ENCODE results near the gene TCF7L2.

The TCF7L2 gene

GRCh38 chr10:113132591-113133121, 182.6 kb downstream of the TCF7L2 start:
- peaks cover 0 to 65% (median 24%) of the 10 kb centered on the region in 4 donors for H3K4me1 ChIP-seq
- TF ChIP-seq CTCF (IDR thresholded peaks at IDR 0.05) = no peak
- no peak overlapping the region for H3K4me3 ChIP-seq
- no peaks in the 10 kb centered on the region for H3K27me3 ChIP-seq
- DNase-seq = no peak
- intact Hi-C loops (cut with DNase I; ENCODE audit: low total_unique reads) = no loop called here
- no peaks in the 10 kb centered on the region for H3K9me3 ChIP-seq
- peak overlapping the region; percentile 13 to 15 for H3K27ac ChIP-seq
- H3K36me3 ChIP-seq = peaks cover 0 to 5% (median 0%) of the 10 kb centered on the region in 3 donors

- intact Hi-C loops (cut with DNase I; ENCODE audit: low total_unique reads) = no loop called here
- H3K27ac ChIP-seq = peak overlapping the region; percentile 13 to 15
Observed at GRCh38 chr10:113133497-113134115, 183.6 kb downstream of the TCF7L2 start.

GRCh38 chr10:113135025-113135424, 185.0 kb downstream of the TCF7L2 start:
- no peaks in the 10 kb centered on the region for H3K9me3 ChIP-seq
- DNase-seq = no peak
- no peak for TF ChIP-seq CTCF (IDR thresholded peaks at IDR 0.05)
- intact Hi-C loops (cut with DNase I; ENCODE audit: low total_unique reads) = no loop called here
- no peak overlapping the region for H3K27ac ChIP-seq
- peaks cover 0 to 5% (median 0%) of the 10 kb centered on the region in 3 donors for H3K36me3 ChIP-seq
- H3K4me3 ChIP-seq = no peak overlapping the region
- no peaks in the 10 kb centered on the region for H3K27me3 ChIP-seq
- H3K4me1 ChIP-seq = peaks cover 0 to 65% (median 27%) of the 10 kb centered on the region in 4 donors

More at GRCh38 chr10:113133497-113134115, 183.6 kb downstream of the TCF7L2 start:
- no peak for TF ChIP-seq CTCF (IDR thresholded peaks at IDR 0.05)
- H3K9me3 ChIP-seq = no peaks in the 10 kb centered on the region
- H3K36me3 ChIP-seq = peaks cover 0 to 5% (median 0%) of the 10 kb centered on the region in 3 donors
- H3K27me3 ChIP-seq = no peaks in the 10 kb centered on the region
- DNase-seq = no peak
- H3K4me3 ChIP-seq = no peak overlapping the region
- peaks cover 0 to 65% (median 20%) of the 10 kb centered on the region in 4 donors for H3K4me1 ChIP-seq

- TF ChIP-seq CTCF (IDR thresholded peaks at IDR 0.05) = no peak
- H3K4me3 ChIP-seq = no peak overlapping the region
- DNase-seq = no peak
- intact Hi-C loops (cut with DNase I; ENCODE audit: low total_unique reads) = no loop called here
- H3K9me3 ChIP-seq = no peaks in the 10 kb centered on the region
- H3K36me3 ChIP-seq = peaks cover 4 to 27% (median 11%) of the 10 kb centered on the region in 3 donors
- H3K27me3 ChIP-seq = no peaks in the 10 kb centered on the region
- H3K4me1 ChIP-seq = peaks cover 0 to 59% (median 22%) of the 10 kb centered on the region in 4 donors
- no peak overlapping the region for H3K27ac ChIP-seq
Observed at GRCh38 chr10:113137941-113138685, 188.1 kb downstream of the TCF7L2 start.

- Histone ChIP-seq H3K4me3 (no peak overlapping the region), H3K36me3 (peaks cover 12 to 37% (median 19%) of the 10 kb centered on the region in 3 donors), H3K27ac (peak overlapping the region in 1 of 2 donors; percentile 44), H3K9me3 (no peaks in the 10 kb centered on the region), H3K4me1 (peaks cover 0 to 50% (median 18%) of the 10 kb centered on the region in 4 donors), H3K27me3 (no peaks in the 10 kb centered on the region)
- no peak for DNase-seq
- TF ChIP-seq CTCF (IDR thresholded peaks at IDR 0.05) = no peak
- intact Hi-C loops (cut with DNase I; ENCODE audit: low total_unique reads) = no loop called here
Observed at GRCh38 chr10:113138937-113139585, 189.0 kb downstream of the TCF7L2 start.
